Measurements from ENCODE around the gene IGFBP3.

The IGFBP3 gene

GRCh38 chr7:45890902-45891461, 30.1 kb downstream of the IGFBP3 start:
- no peak for DNase-seq

GRCh38 chr7:45890125-45890901, 30.8 kb downstream of the IGFBP3 start:
- no peak for DNase-seq

GRCh38 chr7:45889367-45890067, 31.6 kb downstream of the IGFBP3 start:
- no peak for DNase-seq

GRCh38 chr7:45888993-45889366, 32.1 kb downstream of the IGFBP3 start:
- DNase-seq = no peak

- no peak for DNase-seq
Observed at GRCh38 chr7:45888185-45888992, 32.7 kb downstream of the IGFBP3 start, which contains the start of gene IGFBP1. TSS of gene IGFBP1 (plus strand) at chr7:45888488. CDS start at chr7:45888653, 165 bp downstream.

- no peak for DNase-seq
Observed at GRCh38 chr7:45886931-45887667, 34.0 kb downstream of the IGFBP3 start.

- no peak for DNase-seq
Observed at GRCh38 chr7:45885264-45885882, 35.7 kb downstream of the IGFBP3 start.

GRCh38 chr7:45884136-45884535, 36.9 kb downstream of the IGFBP3 start:
- DNase-seq = no peak

- DNase-seq = no peak
Observed at GRCh38 chr7:45882465-45882810, 38.6 kb downstream of the IGFBP3 start.

GRCh38 chr7:45881759-45882464, 39.2 kb downstream of the IGFBP3 start:
- DNase-seq = no peak

GRCh38 chr7:45881280-45881758, 39.8 kb downstream of the IGFBP3 start:
- no peak for DNase-seq

GRCh38 chr7:45880433-45880860, 40.6 kb downstream of the IGFBP3 start:
- DNase-seq = no peak

GRCh38 chr7:45878457-45879144, 42.5 kb downstream of the IGFBP3 start:
- DNase-seq = no peak

GRCh38 chr7:45876519-45876918, 44.6 kb downstream of the IGFBP3 start:
- no peak for DNase-seq

GRCh38 chr7:45874408-45875131, 46.5 kb downstream of the IGFBP3 start:
- no peak for DNase-seq

GRCh38 chr7:45873355-45873754, 47.7 kb downstream of the IGFBP3 start:
- no peak for DNase-seq

- no peak for DNase-seq
Observed at GRCh38 chr7:45873035-45873354, 48.1 kb downstream of the IGFBP3 start, which contains the start of gene CCDC201. TSS of gene CCDC201 (minus strand) at chr7:45873082. CDS start at chr7:45873007, 75 bp downstream.

GRCh38 chr7:45872116-45873034, 48.7 kb downstream of the IGFBP3 start:
- no peak for DNase-seq

- DNase-seq = no peak
Observed at GRCh38 chr7:45869426-45869825, 51.6 kb downstream of the IGFBP3 start.

Data from activated CD4-positive, alpha-beta T cell treated with anti-CD3 and anti-CD28 coated beads for 48 hours (primary cell).